IPS DF 4.7 (cell line): ENCODE measurements around the gene IQGAP3.

Experiments used
- DNase-seq: peaks from one replicate; pipeline ENCODE4 v3.0.0-alpha.2; 2013; ENCODE audit warnings: low spot score; ENCODE audit errors: extremely low read depth

Gene IQGAP3

GRCh38 chr1:156484480-156485058, 87.8 kb downstream of the IQGAP3 start:
- no peak for DNase-seq

- DNase-seq: no peak
Measured at GRCh38 chr1:156483397-156483796, 89.0 kb downstream of the IQGAP3 start.

- DNase-seq: no peak
Measured at GRCh38 chr1:156482276-156482675, 90.1 kb downstream of the IQGAP3 start.

- no peak for DNase-seq
Measured at GRCh38 chr1:156481527-156481926, 90.8 kb downstream of the IQGAP3 start.

- DNase-seq: no peak
Measured at GRCh38 chr1:156480411-156481192, 91.8 kb downstream of the IQGAP3 start.

GRCh38 chr1:156480016-156480370, 92.4 kb downstream of the IQGAP3 start:
- DNase-seq: no peak

GRCh38 chr1:156479093-156480015, 93.0 kb downstream of the IQGAP3 start:
- no peak for DNase-seq

- DNase-seq: no peak
Measured at GRCh38 chr1:156478250-156478627, 94.1 kb downstream of the IQGAP3 start.

- DNase-seq: no peak
Measured at GRCh38 chr1:156477526-156478249, 94.7 kb downstream of the IQGAP3 start.

GRCh38 chr1:156476501-156477298, 95.7 kb downstream of the IQGAP3 start:
- no peak for DNase-seq

GRCh38 chr1:156475568-156476500, 96.5 kb downstream of the IQGAP3 start:
- DNase-seq: no peak
